ENCODE results near the gene ZBTB14. TPM values are rescaled to one million over a fixed set of nuclear protein-coding genes. Genes with fewer than 3 reads are reported as not detected.
A peak's percentile ranks its signal among the peaks of the same experiment; 100 is the strongest.

Gene ZBTB14, protein sequence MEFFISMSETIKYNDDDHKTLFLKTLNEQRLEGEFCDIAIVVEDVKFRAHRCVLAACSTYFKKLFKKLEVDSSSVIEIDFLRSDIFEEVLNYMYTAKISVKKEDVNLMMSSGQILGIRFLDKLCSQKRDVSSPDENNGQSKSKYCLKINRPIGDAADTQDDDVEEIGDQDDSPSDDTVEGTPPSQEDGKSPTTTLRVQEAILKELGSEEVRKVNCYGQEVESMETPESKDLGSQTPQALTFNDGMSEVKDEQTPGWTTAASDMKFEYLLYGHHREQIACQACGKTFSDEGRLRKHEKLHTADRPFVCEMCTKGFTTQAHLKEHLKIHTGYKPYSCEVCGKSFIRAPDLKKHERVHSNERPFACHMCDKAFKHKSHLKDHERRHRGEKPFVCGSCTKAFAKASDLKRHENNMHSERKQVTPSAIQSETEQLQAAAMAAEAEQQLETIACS
- total RNA-seq (10 to 100 TPM; 18.5 to 22.5 TPM), total RNA-seq (36.3 to 67.7 reads per million in 2 donors)

- peak; percentile 46 for ATAC-seq
- peaks cover 7% of the 10 kb centered on the region for H3K36me3 Mint-ChIP-seq (ENCODE audit: low read depth)
- H3K9me3 ChIP-seq (ENCODE audit: control insufficient read depth, low read length, poor library complexity, severe bottlenecking), result no peaks in the 10 kb centered on the region
These were observed at the start of gene ZBTB14 for GRCh38 chr18:5295231-5295920. Gene ZBTB14 (minus strand): TSS chr18:5295726. CDS start chr18:5293246, 2,480 bp downstream.

GRCh38 chr18:5339202-5339834 is 43.8 kb upstream of the ZBTB14 start:
- H3K36me3 Mint-ChIP-seq (ENCODE audit: low read depth), result no peaks in the 10 kb centered on the region
- ATAC-seq (no peak), DNase-seq (no peak)
- H3K4me1 Mint-ChIP-seq, result no peaks in the 10 kb centered on the region
- H3K27me3 Mint-ChIP-seq, result peaks cover 15% of the 10 kb centered on the region
- no peaks in the 10 kb centered on the region for H3K9me3 ChIP-seq (ENCODE audit: control insufficient read depth, low read length, poor library complexity, severe bottlenecking)
- H3K4me3 Mint-ChIP-seq, result no peak overlapping the region
- no peak overlapping the region for H3K27ac Mint-ChIP-seq

More at GRCh38 chr18:5295231-5295920, at the start of gene ZBTB14:
- Mint-ChIP-seq H3K4me3 (peak within 1 kb of the TSS; percentile 95), H3K4me1 (peaks cover 18% of the 10 kb centered on the region), H3K27me3 (no peaks in the 10 kb centered on the region), H3K27ac (peak within 1 kb of the TSS; percentile 97)
- peak; percentile 60 to 69 (median 68) for DNase-seq

- H3K9me3 ChIP-seq (ENCODE audit: control insufficient read depth, low read length, poor library complexity, severe bottlenecking), result no peaks in the 10 kb centered on the region
- ATAC-seq (no peak), DNase-seq (no peak)
- H3K4me3 Mint-ChIP-seq, result no peak overlapping the region
- H3K27ac Mint-ChIP-seq, result no peak overlapping the region
- H3K4me1 Mint-ChIP-seq, result no peaks in the 10 kb centered on the region
- no peaks in the 10 kb centered on the region for H3K36me3 Mint-ChIP-seq (ENCODE audit: low read depth)
- H3K27me3 Mint-ChIP-seq, result no peaks in the 10 kb centered on the region
These were observed 39.0 kb upstream of the ZBTB14 start for GRCh38 chr18:5334456-5335075.

GRCh38 chr18:5318061-5318700 is 22.7 kb upstream of the ZBTB14 start:
- no peak overlapping the region for H3K27ac Mint-ChIP-seq
- H3K27me3 Mint-ChIP-seq, result no peaks in the 10 kb centered on the region
- peaks cover 8% of the 10 kb centered on the region for H3K36me3 Mint-ChIP-seq (ENCODE audit: low read depth)
- DNase-seq (no peak), ATAC-seq (no peak)
- H3K4me1 Mint-ChIP-seq, result no peaks in the 10 kb centered on the region
- H3K4me3 Mint-ChIP-seq, result no peak overlapping the region
- H3K9me3 ChIP-seq (ENCODE audit: control insufficient read depth, low read length, poor library complexity, severe bottlenecking), result no peaks in the 10 kb centered on the region

- Mint-ChIP-seq H3K4me3 (no peak overlapping the region), H3K27ac (no peak overlapping the region), H3K27me3 (no peaks in the 10 kb centered on the region), H3K4me1 (no peaks in the 10 kb centered on the region), H3K36me3 (ENCODE audit: low read depth) (peaks cover 8% of the 10 kb centered on the region)
- no peak for ATAC-seq
- H3K9me3 ChIP-seq (ENCODE audit: control insufficient read depth, low read length, poor library complexity, severe bottlenecking), result no peaks in the 10 kb centered on the region
- DNase-seq, result no peak
These were observed 21.7 kb upstream of the ZBTB14 start for GRCh38 chr18:5317186-5317585.

GRCh38 chr18:5315838-5316237 is 20.3 kb upstream of the ZBTB14 start:
- Mint-ChIP-seq H3K27me3 (no peaks in the 10 kb centered on the region), H3K4me3 (no peak overlapping the region), H3K27ac (no peak overlapping the region), H3K4me1 (peaks cover 7% of the 10 kb centered on the region), H3K36me3 (ENCODE audit: low read depth) (peaks cover 9% of the 10 kb centered on the region)
- H3K9me3 ChIP-seq (ENCODE audit: control insufficient read depth, low read length, poor library complexity, severe bottlenecking), result no peaks in the 10 kb centered on the region
- DNase-seq, result no peak
- no peak for ATAC-seq

DNA sequence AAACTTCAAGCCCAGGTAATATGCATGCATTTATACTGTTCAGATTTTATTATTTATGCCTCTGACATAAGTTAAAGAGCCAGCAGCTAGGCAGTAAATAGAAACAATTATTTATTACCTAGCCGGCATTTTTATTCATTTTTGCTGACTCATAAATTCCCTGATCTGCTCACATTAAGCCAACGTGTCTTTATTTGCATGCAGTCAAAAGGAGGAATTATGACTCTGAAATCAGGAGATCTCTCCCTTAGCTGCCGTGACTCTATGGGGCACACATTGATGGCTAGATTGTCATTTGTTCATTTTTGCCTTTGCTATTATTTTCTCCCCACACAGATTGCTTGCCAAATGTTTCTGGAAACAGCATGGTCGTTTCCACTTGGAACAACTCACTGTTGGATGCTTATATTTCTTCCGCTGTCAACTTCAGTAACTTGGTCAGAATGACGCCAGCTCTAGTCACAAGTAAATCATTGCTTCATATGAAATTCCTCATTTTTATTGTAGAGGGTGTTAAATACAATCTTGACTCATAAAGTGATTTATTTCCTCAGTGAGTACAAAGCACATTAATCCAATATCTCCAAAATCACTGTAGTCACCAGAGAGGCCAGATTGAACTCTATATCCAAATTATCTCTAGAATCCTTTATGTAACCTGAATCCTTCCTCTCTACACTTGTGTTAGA is 15.9 kb upstream of the ZBTB14 start:
- Mint-ChIP-seq H3K27ac (no peak overlapping the region), H3K4me3 (no peak overlapping the region), H3K27me3 (no peaks in the 10 kb centered on the region), H3K4me1 (peaks cover 21% of the 10 kb centered on the region), H3K36me3 (ENCODE audit: low read depth) (peaks cover 2% of the 10 kb centered on the region)
- DNase-seq, result no peak
- H3K9me3 ChIP-seq (ENCODE audit: control insufficient read depth, low read length, poor library complexity, severe bottlenecking), result no peaks in the 10 kb centered on the region
- ATAC-seq, result no peak

DNA sequence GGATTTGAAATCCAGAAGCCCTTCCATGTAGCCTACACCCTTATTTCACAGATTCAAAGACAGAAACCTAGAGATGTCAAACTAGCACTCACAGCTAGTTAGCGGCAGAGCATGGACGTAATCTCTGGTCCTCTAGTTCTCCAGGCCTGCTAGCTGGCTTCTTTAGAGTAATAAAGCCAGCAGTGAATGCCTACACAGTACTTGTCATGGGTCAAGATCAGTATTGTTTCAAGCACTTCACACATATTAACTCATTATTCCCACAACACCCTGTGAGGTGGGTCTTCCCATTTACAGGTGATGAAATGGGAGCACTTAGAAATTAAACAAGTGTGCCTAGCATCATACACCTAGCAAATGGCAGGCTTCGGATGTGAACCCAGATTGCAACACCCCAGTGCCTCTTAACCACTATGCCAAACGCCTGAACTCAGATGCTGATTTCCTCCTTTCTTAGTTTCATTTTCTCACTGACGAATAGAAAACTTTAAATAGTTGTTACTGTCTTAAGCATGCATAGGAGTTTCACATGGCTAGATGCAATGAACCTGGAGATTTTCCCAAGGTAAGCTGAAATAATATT is 14.5 kb upstream of the ZBTB14 start:
- H3K4me3 Mint-ChIP-seq, result peak overlapping the region; percentile 80
- peaks cover 2% of the 10 kb centered on the region for H3K36me3 Mint-ChIP-seq (ENCODE audit: low read depth)
- peak; percentile 87 for ATAC-seq
- H3K27ac Mint-ChIP-seq, result peak overlapping the region; percentile 82
- no peaks in the 10 kb centered on the region for H3K27me3 Mint-ChIP-seq
- DNase-seq, result no peak
- peaks cover 21% of the 10 kb centered on the region for H3K4me1 Mint-ChIP-seq
- H3K9me3 ChIP-seq (ENCODE audit: control insufficient read depth, low read length, poor library complexity, severe bottlenecking), result no peaks in the 10 kb centered on the region

DNA sequence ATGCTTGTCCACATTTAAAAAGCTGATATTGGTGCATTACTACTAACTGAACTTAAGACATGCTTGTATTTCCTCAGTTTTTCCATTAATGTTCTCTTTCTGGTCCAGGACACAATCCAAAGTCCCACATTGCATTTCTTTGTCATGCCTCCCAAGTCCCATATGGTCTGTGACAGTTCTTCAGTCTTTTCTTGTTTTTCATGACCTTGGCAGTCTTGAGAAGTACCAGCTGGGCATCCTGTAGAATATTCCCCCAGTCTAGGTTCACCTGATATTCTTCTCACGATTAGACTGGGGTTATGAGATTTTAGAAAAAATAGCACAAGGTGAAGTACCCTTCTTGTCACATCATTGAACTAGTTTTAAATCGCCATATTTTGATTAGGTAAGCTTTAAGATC is 10.3 kb upstream of the ZBTB14 start:
- ATAC-seq, result no peak
- no peak for DNase-seq
- Mint-ChIP-seq H3K36me3 (ENCODE audit: low read depth) (peaks cover 2% of the 10 kb centered on the region), H3K27ac (no peak overlapping the region), H3K27me3 (peaks cover 31% of the 10 kb centered on the region), H3K4me1 (peaks cover 14% of the 10 kb centered on the region), H3K4me3 (no peak overlapping the region)
- H3K9me3 ChIP-seq (ENCODE audit: control insufficient read depth, low read length, poor library complexity, severe bottlenecking), result no peaks in the 10 kb centered on the region

DNA sequence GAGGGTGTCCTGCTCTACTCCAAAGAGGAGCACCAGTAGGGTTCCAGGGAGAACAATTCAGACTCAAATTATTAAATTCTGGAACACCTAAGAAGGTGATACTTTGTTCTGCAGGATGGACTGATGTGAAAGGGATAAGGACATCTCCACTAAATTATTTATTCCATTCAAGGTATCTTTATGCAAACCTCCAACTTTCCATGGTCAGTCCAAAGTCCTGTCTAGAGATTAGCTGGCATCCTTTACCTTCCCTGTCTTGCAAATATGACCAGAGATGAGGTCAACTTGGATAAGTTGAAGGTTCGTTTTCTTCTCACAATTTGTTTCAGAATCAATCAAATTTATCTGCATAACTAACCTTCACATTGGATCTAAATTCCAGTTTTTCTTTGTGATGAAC is 8.7 kb upstream of the ZBTB14 start:
- H3K9me3 ChIP-seq (ENCODE audit: control insufficient read depth, low read length, poor library complexity, severe bottlenecking), result no peaks in the 10 kb centered on the region
- H3K4me3 Mint-ChIP-seq, result no peak overlapping the region
- no peak overlapping the region for H3K27ac Mint-ChIP-seq
- peaks cover 31% of the 10 kb centered on the region for H3K27me3 Mint-ChIP-seq
- ATAC-seq (no peak), DNase-seq (no peak)
- peaks cover 2% of the 10 kb centered on the region for H3K36me3 Mint-ChIP-seq (ENCODE audit: low read depth)
- peaks cover 3% of the 10 kb centered on the region for H3K4me1 Mint-ChIP-seq

GRCh38 chr18:5303636-5304035 is 8.1 kb upstream of the ZBTB14 start:
- H3K9me3 ChIP-seq (ENCODE audit: control insufficient read depth, low read length, poor library complexity, severe bottlenecking), result no peaks in the 10 kb centered on the region
- Mint-ChIP-seq H3K27me3 (peaks cover 31% of the 10 kb centered on the region), H3K4me3 (no peak overlapping the region), H3K36me3 (ENCODE audit: low read depth) (peaks cover 2% of the 10 kb centered on the region), H3K27ac (no peak overlapping the region), H3K4me1 (no peaks in the 10 kb centered on the region)
- DNase-seq (no peak), ATAC-seq (no peak)

- ATAC-seq, result no peak
- Mint-ChIP-seq H3K4me3 (no peak overlapping the region), H3K36me3 (ENCODE audit: low read depth) (peaks cover 2% of the 10 kb centered on the region), H3K27me3 (peaks cover 31% of the 10 kb centered on the region), H3K27ac (no peak overlapping the region), H3K4me1 (no peaks in the 10 kb centered on the region)
- no peaks in the 10 kb centered on the region for H3K9me3 ChIP-seq (ENCODE audit: control insufficient read depth, low read length, poor library complexity, severe bottlenecking)
- DNase-seq, result no peak
These were observed 7.1 kb upstream of the ZBTB14 start for GRCh38 chr18:5302606-5303005.

Measured in T-helper 17 cell (primary cell).